Measurements from ENCODE around the gene TNFRSF1A. TPM values are rescaled to one million over a fixed set of nuclear protein-coding genes. Genes with fewer than 3 reads are reported as not detected.
A peak's percentile ranks its signal among the peaks of the same experiment; 100 is the strongest.

TNFRSF1A gene
- total RNA-seq, 2 donors from 2014 or later: 91.1 to 168 TPM

GRCh38 chr12:6362403-6362802 lies 20.5 kb upstream of the TNFRSF1A start:
- Histone ChIP-seq H3K4me1 (replicated peaks) (peaks cover 7% of the 10 kb centered on the region), H3K36me3 (no peaks in the 10 kb centered on the region), H3K4me3 (no peak overlapping the region), H3K9me3 (no peaks in the 10 kb centered on the region), H3K27ac (no peak overlapping the region), H3K27me3 (replicated peaks; ENCODE audit: insufficient read depth) (no peaks in the 10 kb centered on the region)
- intact Hi-C loops (cut with DNase I): no loop called here
- TF ChIP-seq POLR2A (IDR thresholded peaks at IDR 0.05) (no peak), CTCF (IDR thresholded peaks at IDR 0.05) (no peak), POLR2AphosphoS5 (IDR thresholded peaks at IDR 0.05) (no peak)
- no peak for DNase-seq (ENCODE audit: low spot score)
- WGBS: 74% methylated on average over 3 of the region's 3 CpGs

- H3K36me3 ChIP-seq: no peaks in the 10 kb centered on the region
- intact Hi-C loops (cut with DNase I): no loop called here
- H3K27me3 ChIP-seq (replicated peaks; ENCODE audit: insufficient read depth): no peaks in the 10 kb centered on the region
- H3K9me3 ChIP-seq: no peaks in the 10 kb centered on the region
- peak overlapping the region in 1 of 2 donors; percentile 42 for H3K27ac ChIP-seq
- no peak for DNase-seq (ENCODE audit: low spot score)
- H3K4me1 ChIP-seq (replicated peaks): peaks cover 7% of the 10 kb centered on the region
- TF ChIP-seq POLR2A (IDR thresholded peaks at IDR 0.05): no peak
- TF ChIP-seq CTCF (IDR thresholded peaks at IDR 0.05): no peak
- TF ChIP-seq POLR2AphosphoS5 (IDR thresholded peaks at IDR 0.05): no peak
- WGBS: 73% methylated on average over 14 of the region's 14 CpGs
- H3K4me3 ChIP-seq: no peak overlapping the region
Observed at GRCh38 chr12:6361834-6362233, 20.0 kb upstream of the TNFRSF1A start.

GRCh38 chr12:6360578-6361490 lies 19.0 kb upstream of the TNFRSF1A start:
- Histone ChIP-seq H3K9me3 (no peaks in the 10 kb centered on the region), H3K4me3 (no peak overlapping the region), H3K27ac (peak overlapping the region in 1 of 2 donors; percentile 42), H3K36me3 (no peaks in the 10 kb centered on the region), H3K4me1 (replicated peaks) (peaks cover 7% of the 10 kb centered on the region), H3K27me3 (replicated peaks; ENCODE audit: insufficient read depth) (no peaks in the 10 kb centered on the region)
- intact Hi-C loops (cut with DNase I): no loop called here
- 40% methylated on average over 11 of the region's 11 CpGs for WGBS
- TF ChIP-seq CTCF (IDR thresholded peaks at IDR 0.05): no peak
- peak; percentile 8 for TF ChIP-seq POLR2AphosphoS5 (IDR thresholded peaks at IDR 0.05)
- no peak for DNase-seq (ENCODE audit: low spot score)

GRCh38 chr12:6360080-6360571 lies 18.2 kb upstream of the TNFRSF1A start:
- Histone ChIP-seq H3K36me3 (no peaks in the 10 kb centered on the region), H3K27ac (no peak overlapping the region), H3K4me3 (no peak overlapping the region), H3K9me3 (no peaks in the 10 kb centered on the region), H3K4me1 (replicated peaks) (peaks cover 7% of the 10 kb centered on the region), H3K27me3 (replicated peaks; ENCODE audit: insufficient read depth) (no peaks in the 10 kb centered on the region)
- TF ChIP-seq POLR2AphosphoS5 (IDR thresholded peaks at IDR 0.05) (no peak), CTCF (IDR thresholded peaks at IDR 0.05) (no peak), POLR2A (IDR thresholded peaks at IDR 0.05) (no peak)
- intact Hi-C loops (cut with DNase I): no loop called here
- WGBS: 81% methylated on average over 7 of the region's 7 CpGs
- DNase-seq (ENCODE audit: low spot score): no peak

- intact Hi-C loops (cut with DNase I): no loop called here
- Histone ChIP-seq H3K27ac (no peak overlapping the region), H3K4me1 (replicated peaks) (peaks cover 4% of the 10 kb centered on the region), H3K4me3 (no peak overlapping the region), H3K36me3 (no peaks in the 10 kb centered on the region), H3K9me3 (no peaks in the 10 kb centered on the region), H3K27me3 (replicated peaks; ENCODE audit: insufficient read depth) (no peaks in the 10 kb centered on the region)
- 64% methylated on average over 1 of the region's 1 CpG for WGBS
- no peak for TF ChIP-seq POLR2AphosphoS5 (IDR thresholded peaks at IDR 0.05)
- TF ChIP-seq POLR2A (IDR thresholded peaks at IDR 0.05): no peak
- no peak for TF ChIP-seq CTCF (IDR thresholded peaks at IDR 0.05)
- no peak for DNase-seq (ENCODE audit: low spot score)
Observed at GRCh38 chr12:6358881-6359280, 17.0 kb upstream of the TNFRSF1A start.
